PC-9 (cell line): ENCODE measurements around the gene PTPRR.

ENCODE experiments used
- CTCF ChIP-seq: fragments of 200-600 bp; sonication (generic); conservative IDR thresholded peaks from 2 replicates; pipeline ENCODE4 v1.6.1; 2017; ENCODE audit warnings: mixed run types, antibody characterized with exemption, mild to moderate bottlenecking, moderate library complexity
- EZH2 ChIP-seq: fragments of 200-600 bp; sonication (generic); IDR thresholded peaks from 2 replicates; pipeline ENCODE4 v1.8.0; 2017; ENCODE audit warnings: antibody characterized with exemption, low read depth

- TF ChIP-seq CTCF (no peak), EZH2 (no peak)
These were observed 34.9 kb upstream of the PTPRR start for GRCh38 chr12:70955415-70955814.
